CD4-positive, alpha-beta T cell treated with Interleukin-6 at 100 ng/mL for 8 hours (primary cell): Measurements from ENCODE around the gene ALS2CL.
"Not testable (repeated sequence)": the region's sequence is repeated elsewhere in the genome, so short reads cannot be mapped to it uniquely, and the experiment has no call there.

ENCODE experiments used
- DNase-seq: peaks from one replicate; pipeline ENCODE4 v3.0.0-alpha.2; 2020; ENCODE audit warnings: mixed read lengths, low spot score

The ALS2CL gene, protein sequence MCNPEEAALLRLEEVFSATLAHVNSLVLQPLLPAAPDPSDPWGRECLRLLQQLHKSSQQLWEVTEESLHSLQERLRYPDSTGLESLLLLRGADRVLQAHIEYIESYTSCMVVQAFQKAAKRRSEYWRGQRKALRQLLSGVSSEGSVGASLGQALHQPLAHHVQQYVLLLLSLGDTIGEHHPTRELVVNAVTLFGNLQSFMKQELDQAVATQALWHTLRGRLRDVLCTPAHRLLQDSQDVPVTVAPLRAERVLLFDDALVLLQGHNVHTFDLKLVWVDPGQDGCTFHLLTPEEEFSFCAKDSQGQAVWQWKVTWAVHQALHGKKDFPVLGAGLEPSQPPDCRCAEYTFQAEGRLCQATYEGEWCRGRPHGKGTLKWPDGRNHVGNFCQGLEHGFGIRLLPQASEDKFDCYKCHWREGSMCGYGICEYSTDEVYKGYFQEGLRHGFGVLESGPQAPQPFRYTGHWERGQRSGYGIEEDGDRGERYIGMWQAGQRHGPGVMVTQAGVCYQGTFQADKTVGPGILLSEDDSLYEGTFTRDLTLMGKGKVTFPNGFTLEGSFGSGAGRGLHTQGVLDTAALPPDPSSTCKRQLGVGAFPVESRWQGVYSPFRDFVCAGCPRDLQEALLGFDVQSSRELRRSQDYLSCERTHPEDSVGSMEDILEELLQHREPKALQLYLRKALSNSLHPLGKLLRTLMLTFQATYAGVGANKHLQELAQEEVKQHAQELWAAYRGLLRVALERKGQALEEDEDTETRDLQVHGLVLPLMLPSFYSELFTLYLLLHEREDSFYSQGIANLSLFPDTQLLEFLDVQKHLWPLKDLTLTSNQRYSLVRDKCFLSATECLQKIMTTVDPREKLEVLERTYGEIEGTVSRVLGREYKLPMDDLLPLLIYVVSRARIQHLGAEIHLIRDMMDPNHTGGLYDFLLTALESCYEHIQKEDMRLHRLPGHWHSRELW

DNA sequence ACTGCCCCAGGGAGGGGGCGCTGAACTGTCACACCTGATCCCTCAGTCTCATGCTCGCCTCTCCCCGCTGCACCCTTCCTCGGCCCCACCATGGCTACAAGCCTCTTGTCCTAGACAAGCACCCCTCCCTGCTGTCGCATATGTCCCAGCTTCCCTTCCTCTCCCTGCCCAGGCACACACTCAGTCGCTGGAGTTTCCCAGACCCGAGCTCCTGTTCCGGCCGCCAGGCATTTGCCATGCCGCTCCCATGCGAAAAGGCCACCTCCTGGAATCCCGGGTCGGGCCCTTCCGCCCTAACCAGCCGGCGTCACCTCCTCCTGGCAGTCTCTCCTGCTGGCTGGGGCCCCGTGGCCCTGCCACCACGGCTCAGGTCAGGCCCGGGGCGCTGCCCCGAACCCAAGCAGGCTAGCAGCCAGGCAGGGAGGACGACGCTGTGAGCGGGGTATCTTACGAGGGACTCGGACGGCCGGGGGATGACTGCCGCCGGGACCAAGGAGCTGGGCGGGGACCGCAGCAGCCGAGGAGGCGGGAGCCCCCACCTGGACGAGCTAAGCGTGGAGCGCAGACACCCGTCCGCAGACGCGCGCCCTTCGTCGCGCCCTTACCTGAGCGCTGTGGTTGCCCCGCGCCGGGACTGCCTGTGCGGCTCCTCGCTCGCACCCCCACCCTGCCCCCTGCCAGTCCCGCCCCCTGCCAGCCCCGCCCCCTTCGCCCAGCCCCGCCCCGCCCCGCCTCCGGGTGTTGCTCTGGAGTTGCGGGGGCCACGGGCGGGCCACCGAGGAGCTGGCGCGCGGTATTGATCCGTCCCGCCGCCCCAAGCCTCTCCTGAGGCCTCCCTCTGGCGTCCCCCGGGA lies at the start of gene ALS2CL:
Gene ALS2CL, minus strand, starts transcription at position 642 of the 854 bp plus-strand sequence. CDS start 4,239 bp downstream, outside the sequence.
- peak; percentile 79 for DNase-seq

DNA sequence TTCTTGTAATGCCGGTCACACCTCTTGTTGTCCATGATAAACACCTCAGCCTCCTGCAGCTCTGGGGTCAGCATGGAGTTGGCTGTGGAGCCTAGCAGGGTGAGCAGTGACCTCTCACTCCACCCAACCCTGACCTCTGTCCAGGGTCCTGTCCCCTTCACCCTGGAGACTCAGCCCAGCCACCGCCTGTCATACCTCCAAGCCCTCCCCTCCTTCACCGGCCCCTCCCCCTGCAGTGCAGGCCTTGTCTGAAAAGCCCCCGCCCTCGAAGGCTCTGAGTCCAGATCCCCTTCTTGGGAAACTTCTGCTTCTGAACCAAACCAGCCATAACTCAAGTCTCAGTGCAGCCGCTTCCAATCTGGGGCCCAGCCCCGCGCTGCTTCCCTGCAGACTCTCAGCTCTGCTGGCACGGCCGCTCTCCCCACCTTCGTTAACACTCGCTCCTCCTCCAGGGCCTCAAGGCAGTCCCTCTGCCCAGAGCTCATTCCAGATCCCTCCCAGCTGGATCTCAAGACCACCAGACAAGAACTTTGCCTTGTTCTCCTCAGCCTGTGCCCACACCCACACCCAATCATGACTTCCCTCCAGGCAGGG lies 49.6 kb upstream of the ALS2CL start:
- DNase-seq, result no peak

DNA sequence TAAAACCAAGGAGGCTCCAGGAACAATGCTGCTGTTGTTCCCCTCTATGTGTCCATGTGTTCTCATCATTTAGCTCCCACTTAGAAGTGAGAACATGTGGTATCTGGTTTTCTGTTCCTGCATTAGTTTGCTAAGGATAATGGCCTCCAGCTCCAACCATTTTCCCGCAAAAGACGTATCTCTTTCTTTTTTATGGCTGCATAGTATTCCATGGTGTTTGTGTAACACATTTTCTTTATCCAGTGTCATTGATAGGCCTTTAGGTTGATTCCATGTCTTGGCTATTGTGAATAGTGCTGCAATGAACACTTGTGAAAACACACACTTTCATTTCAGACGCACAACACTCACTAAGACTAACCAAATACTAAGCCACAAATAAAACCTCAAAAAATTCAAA lies 46.1 kb upstream of the ALS2CL start:
- not testable (repeated sequence) for DNase-seq

DNA sequence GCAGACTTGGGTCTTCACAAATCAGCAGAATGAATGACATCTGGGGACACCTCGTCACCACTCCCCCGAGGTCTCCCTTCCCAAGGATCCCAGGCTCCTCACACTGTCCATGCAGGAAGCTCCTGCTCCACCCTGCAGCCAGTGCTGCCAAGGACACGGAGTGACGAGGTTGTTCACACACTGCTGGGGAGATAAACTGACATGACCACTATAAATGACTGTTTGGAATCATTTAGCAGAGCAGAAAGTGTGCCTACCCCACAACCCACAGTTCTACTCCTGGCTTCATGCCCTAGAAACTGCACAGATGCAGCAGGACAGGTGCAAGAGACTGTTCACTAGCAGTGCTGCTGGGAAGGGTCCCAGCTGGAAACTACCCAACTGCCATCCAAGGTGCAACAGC lies 43.9 kb upstream of the ALS2CL start:
- no peak for DNase-seq

DNA sequence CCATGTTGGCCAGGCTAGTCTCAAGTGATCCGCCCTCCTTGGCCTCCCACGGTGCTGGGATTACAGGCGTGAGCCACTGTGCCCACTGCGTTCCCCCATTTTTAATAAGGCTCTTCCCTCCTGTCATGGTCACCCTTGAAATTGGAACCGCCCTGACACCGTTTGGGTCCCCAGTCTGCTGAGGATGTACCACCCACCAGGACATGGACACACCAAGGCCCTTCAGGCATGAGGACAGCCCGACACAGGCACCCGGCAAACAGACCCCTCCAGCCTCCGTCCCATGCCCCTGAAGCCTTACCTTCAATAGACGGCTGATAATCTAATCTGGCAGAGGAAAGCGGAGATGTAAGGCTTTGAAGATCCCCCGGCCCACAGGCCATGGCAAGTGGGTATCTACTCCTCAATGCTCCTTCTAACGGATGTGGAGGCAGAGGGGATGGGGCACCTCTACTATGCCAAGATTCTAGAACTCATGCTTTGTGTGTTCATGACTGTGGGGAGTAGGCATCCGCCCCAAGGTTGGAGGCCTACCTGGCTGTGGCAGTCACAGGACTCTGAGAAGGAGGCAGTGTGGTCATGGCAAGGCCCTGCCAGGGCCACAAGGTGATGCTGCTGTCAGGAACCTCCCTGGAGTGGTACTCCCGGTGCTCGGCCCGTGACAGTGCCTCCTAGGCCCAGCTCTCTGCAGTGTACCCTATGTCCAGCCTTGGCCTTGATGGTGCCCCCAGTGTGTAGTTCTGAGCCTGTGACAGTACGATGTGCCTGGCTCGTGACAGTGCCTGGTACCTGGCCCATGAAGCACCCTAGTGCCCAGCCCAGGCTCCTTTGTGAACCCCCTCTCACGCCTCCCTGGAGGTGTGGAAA lies 42.8 kb upstream of the ALS2CL start:
- no peak for DNase-seq

DNA sequence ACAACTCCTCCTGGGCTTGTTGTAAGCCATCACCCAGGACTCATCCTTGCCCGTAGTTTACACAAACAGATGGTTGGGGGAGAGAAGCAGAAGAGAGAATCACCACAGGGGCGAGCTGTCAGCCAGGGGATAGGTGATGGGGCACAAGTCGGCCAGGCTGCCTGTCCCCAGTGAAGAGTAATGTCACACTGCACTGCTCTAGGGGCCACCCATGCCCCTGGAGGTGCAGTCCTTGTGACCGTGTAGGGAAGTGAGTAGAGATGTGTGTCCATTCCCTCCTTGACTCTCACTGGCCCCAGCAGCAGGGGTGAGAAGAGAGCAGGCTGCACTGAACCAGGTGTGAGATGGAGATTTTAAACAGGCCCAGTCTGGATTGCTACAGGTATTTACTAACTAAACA lies 41.3 kb upstream of the ALS2CL start:
- no peak for DNase-seq

DNA sequence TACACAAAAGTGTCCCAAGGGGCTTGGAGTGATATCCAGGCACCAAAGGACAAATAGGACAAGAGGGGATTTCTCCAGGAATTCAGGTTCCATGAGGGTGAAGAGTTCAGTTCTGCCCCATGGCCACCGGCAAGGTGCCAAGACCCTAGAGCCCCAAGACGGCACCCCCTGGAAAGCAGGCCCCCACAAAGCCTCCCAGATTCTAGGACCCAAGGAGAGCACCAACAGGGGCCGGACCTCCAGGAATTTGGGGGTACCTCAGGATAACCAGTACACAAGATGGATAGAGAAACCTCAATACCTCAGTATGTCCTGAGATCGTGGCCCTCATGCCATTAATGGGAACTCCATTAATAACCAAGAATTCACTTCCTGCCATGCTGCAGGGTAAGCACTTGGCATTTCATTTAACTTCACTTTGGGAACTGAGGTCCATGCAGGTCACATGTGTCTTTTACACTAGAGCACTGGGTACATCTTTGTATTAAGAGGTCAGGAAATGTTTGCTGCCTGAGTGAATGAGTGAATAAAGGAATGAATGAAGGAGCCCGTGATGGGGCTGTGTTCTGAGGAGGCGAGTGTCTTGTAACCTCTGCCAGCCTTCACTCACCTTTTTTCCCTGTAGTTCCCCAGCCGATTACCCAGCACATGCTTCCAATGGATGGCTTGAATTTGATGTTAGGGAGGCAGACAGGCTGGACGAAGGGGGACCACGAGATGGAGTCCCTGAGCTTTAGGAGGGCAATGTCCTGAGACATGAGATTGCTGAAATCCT lies 39.7 kb upstream of the ALS2CL start:
- DNase-seq, result no peak

DNA sequence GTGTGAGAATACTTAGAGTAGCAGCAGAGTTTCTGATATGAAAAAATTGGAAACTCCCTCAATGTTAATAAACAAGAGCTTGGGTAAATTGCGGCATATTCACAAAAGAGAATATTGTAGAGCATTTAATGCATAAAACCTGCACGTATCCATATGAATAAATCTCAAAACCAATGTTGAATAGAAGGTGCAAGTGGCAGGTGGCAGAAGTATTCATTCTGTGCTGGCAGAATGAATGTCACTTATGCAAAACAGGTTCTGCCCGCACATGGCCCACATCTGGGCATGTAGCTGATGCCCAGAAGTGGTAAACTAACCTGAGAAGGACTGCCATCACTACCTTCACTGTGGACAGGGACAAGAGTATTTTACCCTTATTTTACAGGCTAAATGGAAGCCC lies 38.3 kb upstream of the ALS2CL start:
- no peak for DNase-seq

DNA sequence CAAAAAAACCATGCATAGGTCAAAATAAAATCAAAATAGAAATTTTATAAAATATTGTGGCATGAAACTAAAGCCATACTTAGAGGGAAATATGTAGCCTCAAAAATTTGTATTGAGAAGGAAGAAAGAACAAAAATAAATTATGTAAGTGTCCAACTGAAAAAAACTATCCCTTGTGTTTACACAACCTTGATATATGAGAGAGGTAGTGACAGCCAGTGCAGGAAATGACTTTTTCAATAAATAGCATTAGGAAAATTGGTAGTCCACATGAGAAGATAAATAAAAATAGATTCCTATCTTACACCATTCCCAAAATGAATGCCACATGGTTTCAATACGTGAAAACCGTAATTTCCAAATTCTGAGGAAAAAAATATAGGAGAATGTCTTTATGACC lies 37.3 kb upstream of the ALS2CL start:
- DNase-seq, result no peak

DNA sequence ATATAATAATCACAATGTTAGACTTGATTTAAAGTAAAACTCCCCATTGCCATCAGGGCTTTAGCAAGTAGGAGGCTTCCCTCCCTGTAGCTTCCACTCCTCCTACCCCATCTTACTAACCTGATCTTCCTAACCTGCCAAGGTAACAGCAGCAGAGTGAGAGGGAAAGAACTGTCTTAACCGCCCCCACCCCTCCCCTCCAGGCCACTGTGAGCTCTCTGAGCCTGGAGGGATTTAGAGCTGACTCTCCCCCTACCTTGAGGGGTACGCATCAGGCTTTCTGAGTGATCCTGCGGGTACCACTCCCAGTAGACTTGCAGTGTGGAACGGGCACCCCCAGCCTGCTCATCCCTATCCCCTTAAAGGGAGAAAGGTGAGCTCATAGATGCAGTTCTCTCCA lies 35.6 kb upstream of the ALS2CL start:
- no peak for DNase-seq

DNA sequence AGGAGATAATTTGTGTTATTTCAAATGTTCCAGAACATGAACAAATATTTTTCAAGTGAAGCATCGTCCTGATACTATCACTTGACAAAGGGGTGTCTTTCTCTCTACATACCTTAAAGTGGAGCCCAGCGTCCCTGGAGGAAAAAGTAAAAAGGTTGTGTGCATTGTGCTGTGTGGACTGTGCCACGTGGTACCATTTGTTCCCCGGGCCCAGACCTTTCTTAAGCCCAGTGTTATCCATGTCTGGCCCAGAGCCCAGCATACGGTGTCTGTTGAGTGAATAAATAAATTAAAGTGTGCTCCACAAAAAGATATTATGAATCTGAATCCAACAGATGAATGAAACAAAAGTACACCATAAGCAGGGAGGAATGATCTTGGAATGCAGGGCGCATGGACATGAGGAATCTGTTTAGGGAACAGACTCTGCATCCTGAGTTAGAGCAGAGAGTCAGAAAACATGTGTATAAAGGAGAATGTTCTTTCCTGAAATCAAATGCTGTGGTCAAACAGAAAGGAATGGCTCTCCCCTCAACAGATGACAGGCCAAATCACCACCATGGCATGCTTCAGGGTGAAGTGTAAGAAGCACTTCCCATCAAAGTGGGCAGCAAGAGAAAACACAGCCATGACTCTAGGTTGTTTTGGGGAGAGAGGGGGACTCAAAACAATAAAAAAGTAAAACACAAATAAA lies 32.3 kb upstream of the ALS2CL start:
- DNase-seq, result no peak

DNA sequence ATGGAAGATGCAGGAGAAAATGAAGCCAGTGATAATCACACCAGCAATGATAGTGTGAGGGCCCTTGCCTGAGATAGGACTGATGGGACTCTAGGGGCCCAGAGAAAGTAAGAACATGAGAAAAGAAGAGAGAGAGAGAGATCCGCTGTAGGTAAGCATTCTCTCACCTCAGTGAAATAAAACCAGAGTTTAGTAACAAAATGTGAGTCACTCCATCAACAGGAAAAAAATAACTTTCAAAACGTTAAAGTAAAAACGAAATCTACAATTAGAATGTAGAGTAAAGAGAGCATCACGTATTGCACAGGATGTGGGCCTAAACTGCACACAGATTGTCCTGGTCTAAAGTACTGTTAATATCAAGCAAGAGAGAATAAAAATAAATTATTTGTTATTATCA lies 30.9 kb upstream of the ALS2CL start:
- DNase-seq, result no peak

DNA sequence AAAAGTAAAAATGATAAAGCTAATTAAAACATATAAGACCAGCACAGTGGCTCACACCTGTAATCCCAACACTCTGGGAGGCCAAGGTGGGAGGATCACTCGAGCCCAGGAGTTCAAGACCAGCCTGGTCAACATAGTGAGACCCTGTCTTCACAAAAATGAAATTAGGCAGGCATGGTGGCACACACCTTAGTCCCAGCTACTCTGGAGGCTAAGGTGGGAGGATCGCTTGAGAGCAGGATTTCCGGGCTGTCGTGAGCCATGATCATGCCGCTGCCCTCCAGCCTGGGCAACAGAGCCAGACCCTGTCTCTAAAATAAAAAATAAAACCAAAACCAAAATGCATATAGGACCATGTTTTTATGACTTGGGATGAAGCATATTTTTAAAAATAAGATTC lies 29.0 kb upstream of the ALS2CL start:
- DNase-seq, result no peak

DNA sequence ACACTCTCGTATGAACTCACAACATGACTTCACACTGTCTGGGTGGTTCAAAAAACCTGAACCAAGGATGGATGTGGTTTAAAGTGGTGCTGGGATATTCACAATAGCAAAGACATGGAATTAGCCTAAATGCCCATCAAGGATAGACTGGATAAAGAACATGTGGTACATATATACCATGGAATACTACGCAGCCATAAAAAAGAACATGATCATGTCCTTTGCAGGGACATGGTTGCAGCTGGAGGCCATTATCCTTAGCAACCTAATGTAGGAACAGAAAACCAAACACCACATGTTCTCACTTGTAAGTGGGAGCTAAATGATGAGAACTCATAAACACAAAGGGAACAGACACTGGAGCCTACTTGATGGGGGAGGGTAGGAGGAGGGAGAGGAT lies 27.5 kb upstream of the ALS2CL start:
- no peak for DNase-seq

DNA sequence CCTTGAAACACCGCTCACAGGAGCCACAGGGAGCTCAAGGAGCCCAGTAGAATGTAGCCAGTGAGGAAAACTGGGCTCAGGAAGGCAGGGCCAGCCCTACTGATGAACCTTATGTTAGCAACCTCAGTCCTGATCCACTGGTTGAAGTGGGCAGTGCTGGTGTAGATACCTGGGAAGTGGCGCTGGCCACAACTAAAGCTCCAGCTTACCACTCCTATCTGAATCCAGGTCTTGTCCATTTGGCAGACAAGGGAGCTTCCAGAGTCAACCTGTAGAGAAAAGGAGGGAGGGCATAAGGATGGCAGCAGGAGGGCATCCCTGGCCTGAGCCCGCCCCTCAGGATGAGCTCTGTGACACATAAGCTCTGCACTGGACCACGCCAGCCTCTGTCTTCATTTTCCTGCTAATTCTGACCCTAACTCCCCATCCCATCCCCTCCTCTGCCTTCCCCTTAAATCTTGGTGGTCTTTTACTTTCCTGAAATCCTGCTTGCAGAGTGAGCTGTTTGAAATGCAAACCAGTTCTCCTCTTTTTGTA lies 26.3 kb upstream of the ALS2CL start:
- no peak for DNase-seq

DNA sequence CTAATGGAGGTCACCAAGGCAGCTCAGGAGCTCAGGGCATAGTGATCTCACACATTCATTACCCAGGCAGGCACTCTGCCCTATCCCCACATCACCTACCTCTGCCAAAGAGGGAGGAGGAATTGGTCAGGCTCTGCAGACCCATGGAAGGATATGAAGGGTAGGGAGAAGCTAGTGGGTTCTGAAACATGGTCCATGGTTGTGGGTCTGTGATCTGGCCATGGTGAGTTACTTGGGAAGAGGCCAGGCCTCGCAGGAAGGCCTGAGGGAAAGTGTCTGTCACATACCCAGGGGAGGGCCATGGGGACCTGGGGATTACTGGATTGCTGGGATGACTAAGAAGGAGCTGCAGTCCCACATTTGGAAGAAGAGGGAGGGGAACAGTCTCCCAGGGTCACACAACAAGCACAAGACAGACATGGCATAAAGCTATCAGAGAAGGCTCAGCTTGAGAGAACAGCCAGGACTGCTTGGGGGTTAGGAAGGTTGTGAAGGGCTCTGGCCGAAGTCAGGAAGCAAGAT lies 25.6 kb upstream of the ALS2CL start:
- DNase-seq, result no peak

DNA sequence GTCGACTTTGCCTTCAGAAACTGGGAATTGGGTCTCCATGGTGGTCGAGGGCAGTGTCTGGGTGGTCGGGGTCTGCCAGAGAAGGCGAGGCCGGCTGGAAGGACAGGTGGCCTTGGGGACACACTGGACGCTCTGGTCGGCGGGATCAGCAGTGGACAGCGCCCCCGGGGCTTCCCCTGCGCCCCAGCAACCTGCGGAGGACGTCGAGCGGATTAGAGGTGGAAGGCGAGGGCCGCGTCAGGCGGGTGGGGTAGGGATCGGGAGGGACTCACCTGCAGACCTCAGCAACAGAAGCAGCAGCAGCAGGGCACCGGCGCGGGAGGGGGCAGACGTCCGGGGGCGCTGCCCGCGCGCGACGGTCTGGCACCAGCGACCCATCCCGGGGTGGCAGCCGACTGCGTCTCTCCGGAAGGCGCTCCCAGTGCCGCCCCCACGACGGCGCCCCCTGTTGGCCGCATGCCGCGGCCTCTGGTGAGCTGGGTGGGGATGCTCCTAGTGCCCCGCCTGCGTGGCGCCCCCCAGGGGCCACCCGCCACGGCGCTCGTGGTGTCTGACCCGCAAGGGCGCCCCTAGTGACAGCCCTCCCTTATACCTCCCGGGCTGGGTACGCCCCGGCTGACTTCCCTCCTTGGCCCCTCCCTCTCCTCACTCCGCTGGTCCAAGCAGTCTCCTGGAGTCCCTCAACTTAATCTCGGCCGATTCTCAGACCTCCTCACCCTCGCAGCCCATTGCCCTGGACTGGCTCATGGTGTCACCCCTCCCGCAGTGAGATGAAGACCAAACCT lies 24.2 kb upstream of the ALS2CL start, which contains the start of gene PRSS50:
Gene PRSS50, minus strand, starts transcription at position 423 of the 785 bp plus-strand sequence. Its CDS starts 45 bp downstream, at position 378.
- DNase-seq, result no peak
